RWPE1 (cell line): ENCODE data around the gene C17orf50.
"Not testable (repeated sequence)": the region's sequence is repeated elsewhere in the genome, so short reads cannot be mapped to it uniquely, and the experiment has no call there.

Experiments
- CTCF ChIA-PET: fragments of 350-600 bp; sonication (Branson Sonifier 250); formaldehyde crosslinking; extraction: SDS; loops from one replicate; lab custom pipeline; 2021; lab: Yijun Ruan, JAX
- POLR2A ChIA-PET: fragments of 400-600 bp; formaldehyde crosslinking; extraction: SDS; loops from one replicate; lab custom pipeline; 2020; ENCODE audit warnings: antibody characterized with exemption; ENCODE audit not compliant: low non-redundant PET; lab: Yijun Ruan, JAX
- DNase-seq: peaks from one replicate; pipeline ENCODE4 v3.0.0; 2012; ENCODE audit warnings: low spot score
- H3K27ac ChIP-seq: fragments of 450-650 bp; 2 replicates; pipeline ENCODE4 v1.5.1; 2017
- CTCF ChIP-seq: fragments of 450-650 bp; conservative IDR thresholded peaks from 2 replicates; pipeline ENCODE4 v1.5.1; 2017; ENCODE audit warnings: low read depth, mild to moderate bottlenecking

C17orf50 gene

GRCh38 chr17:35748979-35749378 is 11.7 kb upstream of the C17orf50 start:
- CTCF ChIA-PET = interaction anchor here (0.6 to 1.3 kb wide), 3 partner anchors 78 to 1972 kb away, joined by 3 read pairs; no protein-coding TSS in a partner anchor

GRCh38 chr17:35749560-35750412 is 10.9 kb upstream of the C17orf50 start:
- TF ChIP-seq CTCF = no peak
- POLR2A ChIA-PET = no interaction called here
- DNase-seq = no peak
- CTCF ChIA-PET = interaction anchor here (1.6 kb wide), 1 partner anchor 55 kb away, joined by 5 read pairs; no protein-coding TSS in a partner anchor
- H3K27ac ChIP-seq = no peak overlapping the region

More at GRCh38 chr17:35748979-35749378, 11.7 kb upstream of the C17orf50 start:
- peak overlapping the region; percentile 49 for H3K27ac ChIP-seq
- no peak for DNase-seq
- POLR2A ChIA-PET = no interaction called here
- TF ChIP-seq CTCF = no peak

GRCh38 chr17:35750526-35751395 is 9.9 kb upstream of the C17orf50 start:
- peak; percentile 56 for DNase-seq
- H3K27ac ChIP-seq = no peak overlapping the region
- POLR2A ChIA-PET = no interaction called here
- CTCF ChIA-PET = interaction anchor here (0.6 to 1.6 kb wide), 2 partner anchors 25 to 54 kb away, joined by 3 to 5 read pairs; no protein-coding TSS in a partner anchor
- TF ChIP-seq CTCF = no peak

- DNase-seq, H3K27ac ChIP-seq, CTCF ChIA-PET: not testable (repeated sequence)
- POLR2A ChIA-PET = interaction anchor here (0.6 kb wide), 1 partner anchor 83 kb away, joined by 8 read pairs; no protein-coding TSS in a partner anchor
Observed at GRCh38 chr17:35751541-35751940, 9.1 kb upstream of the C17orf50 start.

GRCh38 chr17:35752471-35752870 is 8.2 kb upstream of the C17orf50 start:
- H3K27ac ChIP-seq = no peak overlapping the region
- no peak for DNase-seq
- CTCF ChIA-PET = interaction anchor here (1.2 kb wide), 1 partner anchor 11 kb away, joined by 4 read pairs; no protein-coding TSS in a partner anchor
- POLR2A ChIA-PET = no interaction called here
- no peak for TF ChIP-seq CTCF

- no peak for TF ChIP-seq CTCF
- ChIA-PET CTCF (interaction anchor here (1.2 kb wide), 1 partner anchor 11 kb away, joined by 4 read pairs; no protein-coding TSS in a partner anchor), POLR2A (no interaction called here)
- DNase-seq = no peak
- no peak within 1 kb of the TSS for H3K27ac ChIP-seq
Observed at GRCh38 chr17:35752945-35753764, 7.5 kb upstream of the C17orf50 start, which contains the start of gene GAS2L2. Gene GAS2L2, minus strand, starts transcription at chr17:35753239. Its CDS starts 389 bp downstream, at chr17:35752850.
